Neural cell (in vitro differentiated cells): Measurements from ENCODE around the gene CBFA2T3.

Source experiments
- EP300 ChIP-seq: fragments of 450-650 bp; conservative IDR thresholded peaks from 2 replicates; pipeline ENCODE4 v1.6.1; 2014; ENCODE audit warnings: antibody characterized with exemption, mild to moderate bottlenecking, moderate library complexity; ENCODE audit not compliant: poor library complexity, severe bottlenecking
- EZH2 ChIP-seq: fragments of 200-600, 300-800 bp; shearing (Covaris generic), sonication (generic); IDR thresholded peaks from 2 replicates; pipeline ENCODE4 v1.6.1; 2014; ENCODE audit warnings: antibody characterized with exemption, low read length, borderline replicate concordance, mild to moderate bottlenecking; ENCODE audit not compliant: insufficient read depth, poor library complexity, severe bottlenecking
- MXI1 ChIP-seq: fragments of 450-650 bp; conservative IDR thresholded peaks from 2 replicates; pipeline ENCODE4 v1.6.1; 2014; ENCODE audit warnings: antibody characterized with exemption, mild to moderate bottlenecking; ENCODE audit not compliant: poor library complexity, severe bottlenecking
- POLR2AphosphoS5 ChIP-seq: IDR thresholded peaks from 2 replicates; pipeline ENCODE4 v1.6.1; 2012
- SMC3 ChIP-seq: fragments of 450-650 bp; conservative IDR thresholded peaks from 2 replicates; pipeline ENCODE4 v1.6.1; 2014; ENCODE audit warnings: antibody characterized with exemption, mild to moderate bottlenecking, moderate library complexity; ENCODE audit not compliant: poor library complexity
- TAF1 ChIP-seq: IDR thresholded peaks from 2 replicates; pipeline ENCODE4 v1.6.1; 2012; ENCODE audit warnings: low read depth
- TF ChIP-seq, protein P1 (sequence below): fragments of 450-650 bp; IDR thresholded peaks from 2 replicates; pipeline ENCODE4 v1.5.1; 2014; ENCODE audit warnings: antibody characterized with exemption, mild to moderate bottlenecking, moderate library complexity; ENCODE audit not compliant: poor library complexity, severe bottlenecking

DNA sequence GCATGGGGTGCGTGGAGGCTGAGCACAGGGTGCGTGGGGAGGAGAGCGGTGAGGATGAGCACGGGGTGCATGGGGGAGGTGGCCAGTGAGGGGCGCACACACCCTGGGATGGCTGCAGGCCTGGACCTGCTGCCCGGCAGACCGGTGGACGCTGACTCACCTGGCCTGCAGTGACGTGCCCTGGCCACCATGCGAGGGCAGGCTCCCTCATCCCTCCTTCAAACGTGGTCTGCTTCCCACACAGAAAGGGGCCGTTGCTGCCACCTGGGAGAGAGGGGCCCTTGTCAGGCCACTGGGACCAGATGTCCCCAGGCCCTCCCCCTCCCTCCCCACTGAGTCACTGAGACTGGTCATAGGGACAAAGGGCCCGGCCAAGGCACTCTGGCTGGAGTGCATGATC lies 145.2 kb downstream of the CBFA2T3 start:
- TF ChIP-seq, protein P1, sequence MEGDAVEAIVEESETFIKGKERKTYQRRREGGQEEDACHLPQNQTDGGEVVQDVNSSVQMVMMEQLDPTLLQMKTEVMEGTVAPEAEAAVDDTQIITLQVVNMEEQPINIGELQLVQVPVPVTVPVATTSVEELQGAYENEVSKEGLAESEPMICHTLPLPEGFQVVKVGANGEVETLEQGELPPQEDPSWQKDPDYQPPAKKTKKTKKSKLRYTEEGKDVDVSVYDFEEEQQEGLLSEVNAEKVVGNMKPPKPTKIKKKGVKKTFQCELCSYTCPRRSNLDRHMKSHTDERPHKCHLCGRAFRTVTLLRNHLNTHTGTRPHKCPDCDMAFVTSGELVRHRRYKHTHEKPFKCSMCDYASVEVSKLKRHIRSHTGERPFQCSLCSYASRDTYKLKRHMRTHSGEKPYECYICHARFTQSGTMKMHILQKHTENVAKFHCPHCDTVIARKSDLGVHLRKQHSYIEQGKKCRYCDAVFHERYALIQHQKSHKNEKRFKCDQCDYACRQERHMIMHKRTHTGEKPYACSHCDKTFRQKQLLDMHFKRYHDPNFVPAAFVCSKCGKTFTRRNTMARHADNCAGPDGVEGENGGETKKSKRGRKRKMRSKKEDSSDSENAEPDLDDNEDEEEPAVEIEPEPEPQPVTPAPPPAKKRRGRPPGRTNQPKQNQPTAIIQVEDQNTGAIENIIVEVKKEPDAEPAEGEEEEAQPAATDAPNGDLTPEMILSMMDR = no peak
- TF ChIP-seq POLR2AphosphoS5 (no peak), EP300 (no peak), EZH2 (no peak), MXI1 (no peak), TAF1 (no peak), SMC3 (no peak)
